H1 (cell line): ENCODE measurements around the gene ZNF423. TPM values are rescaled to one million over a fixed set of nuclear protein-coding genes. Genes with fewer than 3 reads are reported as not detected.

Experiments
- HDAC6 ChIP-seq: IDR thresholded peaks from one replicate; pipeline ENCODE4 v1.7.1; 2012; ENCODE audit warnings: low read depth, mild to moderate bottlenecking, inconsistent platforms, low read length, moderate library complexity
- PHF8 ChIP-seq: fragments of 200-600 bp; sonication (generic); conservative IDR thresholded peaks from 2 replicates; pipeline ENCODE4 v1.7.1; 2012; ENCODE audit warnings: low read depth, mild to moderate bottlenecking, inconsistent platforms, low read length, moderate library complexity
- RNF2 ChIP-seq: fragments of 200-900, 300-1000 bp; sonication (generic); IDR thresholded peaks from 2 replicates; pipeline ENCODE4 v1.7.1; 2016; ENCODE audit warnings: borderline replicate concordance, low read depth, mild to moderate bottlenecking, antibody characterized with exemption, low read length; ENCODE audit not compliant: poor library complexity, severe bottlenecking; ENCODE audit errors: missing control alignments
- SP1 ChIP-seq: IDR thresholded peaks from 2 replicates; pipeline ENCODE4 v1.6.1; 2011; ENCODE audit warnings: low read depth, low read length
- SP2 ChIP-seq: IDR thresholded peaks from 2 replicates; pipeline ENCODE4 v1.6.1; 2012; ENCODE audit warnings: mild to moderate bottlenecking, low read length, inconsistent platforms
- polyA plus RNA-seq, 7 experiments: library from polyadenylated mRNA; depleted of rRNA in 3 of 7; stranded (reverse) in 5 of 7; unstranded in 2 of 7; fragments of >200 nt in 5 of 7; fragments of 200-250 nt in 2 of 7; gene quantifications; 1 replicate in 5 of 7; 2 replicates in 1 of 7; 4 replicates in 1 of 7; pipeline versions ENCODE4 v1.2.1 to v1.2.3, GENCODE V29; 2011 to 2013; ENCODE audit warnings: missing spikeins in 2 of 7, mixed read lengths in 2 of 7
- total RNA-seq: library from RNA; stranded (reverse); fragmentation: NEBNext Ultra II Directional; extraction: Animal tissue kit (Norgen Biotek cat#: 25700); gene quantifications from 2 replicates; pipeline ENCODE4 v1.2.1, GENCODE V29; 2021

Gene ZNF423
- total and polyA plus RNA-seq, 2 of the 8 experiments (the other 6 are each of a cell fraction or from before 2014, with no cell fraction given) = 38.2 to 52.3 TPM

DNA sequence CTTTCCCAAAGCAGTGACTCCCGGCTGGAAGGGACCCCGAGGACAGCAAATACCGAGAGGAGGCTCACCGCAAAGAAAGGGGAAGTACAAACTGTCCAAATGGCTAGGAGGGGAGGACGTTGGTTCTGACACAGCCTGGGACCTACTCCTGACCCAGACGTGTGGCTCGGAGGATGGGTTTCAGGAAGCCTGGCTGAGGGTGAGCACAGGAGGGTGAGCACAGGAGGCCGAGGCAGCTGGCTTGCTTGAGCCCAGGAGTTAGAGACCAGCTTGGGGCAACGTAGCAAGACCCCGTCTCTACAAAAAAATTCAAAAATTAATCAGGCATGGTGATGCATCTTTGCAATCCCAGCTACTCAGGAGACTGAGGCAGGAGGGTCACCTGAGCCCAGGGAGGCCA is 399.1 kb downstream of the ZNF423 start (continued):
- TF ChIP-seq RNF2 (no peak), SP2 (no peak), PHF8 (no peak), SP1 (no peak), HDAC6 (no peak)
